Embryonic facial prominence (tissue), 1 donor: ENCODE data around the gene OTP.

ENCODE experiments used
- DNase-seq: peaks from one replicate; pipeline ENCODE4 v3.0.0-alpha.2; 2016; ENCODE audit errors: extremely low spot score

The OTP gene

GRCh38 chr5:77640589-77641396, 2.3 kb upstream of the OTP start:
- no peak for DNase-seq

GRCh38 chr5:77638763-77639671, 504 bp upstream of the OTP start:
- no peak for DNase-seq

GRCh38 chr5:77637170-77637997, 1.1 kb downstream of the OTP start:
- no peak for DNase-seq

- no peak for DNase-seq
Observed at GRCh38 chr5:77636641-77637169, 1.8 kb downstream of the OTP start.

- DNase-seq: no peak
Observed at GRCh38 chr5:77635917-77636640, 2.4 kb downstream of the OTP start.

- DNase-seq: no peak
Observed at GRCh38 chr5:77635067-77635916, 3.2 kb downstream of the OTP start.

- no peak for DNase-seq
Observed at GRCh38 chr5:77633709-77634108, 4.8 kb downstream of the OTP start.

GRCh38 chr5:77633207-77633675, 5.3 kb downstream of the OTP start:
- DNase-seq: no peak

- no peak for DNase-seq
Observed at GRCh38 chr5:77632526-77633206, 5.8 kb downstream of the OTP start.

GRCh38 chr5:77630114-77630680, 8.3 kb downstream of the OTP start:
- DNase-seq: no peak

GRCh38 chr5:77629509-77630113, 8.9 kb downstream of the OTP start:
- no peak for DNase-seq

- DNase-seq: no peak
Observed at GRCh38 chr5:77628840-77629508, 9.5 kb downstream of the OTP start.

GRCh38 chr5:77627869-77628674, 10.4 kb downstream of the OTP start:
- DNase-seq: no peak

GRCh38 chr5:77623203-77623740, 15.2 kb downstream of the OTP start:
- no peak for DNase-seq

- no peak for DNase-seq
Observed at GRCh38 chr5:77621440-77621839, 17.1 kb downstream of the OTP start.

GRCh38 chr5:77620405-77620804, 18.1 kb downstream of the OTP start:
- DNase-seq: no peak

- no peak for DNase-seq
Observed at GRCh38 chr5:77616920-77617319, 21.6 kb downstream of the OTP start.
